ENCODE data around the gene SENP5. TPM values are rescaled to one million over a fixed set of nuclear protein-coding genes. Genes with fewer than 3 reads are reported as not detected.
"Not testable (repeated sequence)": the region's sequence is repeated elsewhere in the genome, so short reads cannot be mapped to it uniquely, and the experiment has no call there.

The SENP5 gene
- polyA plus RNA-seq, 4 donors = 4.9 to 20.3 (median 5.4) TPM

GRCh38 chr3:196872316-196872715, 4.6 kb downstream of the SENP5 start:
- FAIRE-seq = no peak
- Histone ChIP-seq H3K27me3 (ENCODE audit: control insufficient read depth in 3 of 3, insufficient read depth in 3 of 3, low read length in 3 of 3) (no peaks in the 10 kb centered on the region), H3K4me1 (ENCODE audit: control insufficient read depth in 3 of 3, insufficient read depth in 2 of 3, low read depth in 1 of 3, low read length in 2 of 3) (peaks cover 0 to 5% (median 3%) of the 10 kb centered on the region in 3 donors), H3K4me3 (ENCODE audit: low read depth in 1 of 3, low read length in 3 of 3) (no peak overlapping the region), H3K9me3 (ENCODE audit: control insufficient read depth in 2 of 2, insufficient read depth in 1 of 2, low read depth in 1 of 2, low read length in 1 of 2) (no peaks in the 10 kb centered on the region), H3K36me3 (ENCODE audit: control insufficient read depth in 3 of 3, insufficient read depth in 2 of 3, low read depth in 1 of 3, low read length in 3 of 3) (peaks cover 0 to 9% (median 0%) of the 10 kb centered on the region in 3 donors), H3K27ac (ENCODE audit: low read depth in 1 of 3, low read length in 2 of 3) (no peak overlapping the region)
- WGBS, 3 donors = 72 to 91% (median 89%) methylated on average over 4 of the region's 4 CpGs
- no peak for DNase-seq

- not testable (repeated sequence) for H3K27me3 ChIP-seq (ENCODE audit: control insufficient read depth in 3 of 3, insufficient read depth in 3 of 3, low read length in 3 of 3); FAIRE-seq; H3K27ac ChIP-seq (ENCODE audit: low read depth in 1 of 3, low read length in 2 of 3); H3K9me3 ChIP-seq (ENCODE audit: control insufficient read depth in 2 of 2, insufficient read depth in 1 of 2, low read depth in 1 of 2, low read length in 1 of 2); H3K4me1 ChIP-seq (ENCODE audit: control insufficient read depth in 3 of 3, insufficient read depth in 2 of 3, low read depth in 1 of 3, low read length in 2 of 3); H3K4me3 ChIP-seq (ENCODE audit: low read depth in 1 of 3, low read length in 3 of 3); DNase-seq; H3K36me3 ChIP-seq (ENCODE audit: control insufficient read depth in 3 of 3, insufficient read depth in 2 of 3, low read depth in 1 of 3, low read length in 3 of 3)
- WGBS, 3 donors = 95 to 97% (median 95%) methylated on average over 7 of the region's 7 CpGs
Observed at GRCh38 chr3:196874511-196875094, 6.9 kb downstream of the SENP5 start.

GRCh38 chr3:196875258-196875657, 7.5 kb downstream of the SENP5 start:
- DNase-seq = no peak
- Histone ChIP-seq H3K9me3 (ENCODE audit: control insufficient read depth in 2 of 2, insufficient read depth in 1 of 2, low read depth in 1 of 2, low read length in 1 of 2) (no peaks in the 10 kb centered on the region), H3K27ac (ENCODE audit: low read depth in 1 of 3, low read length in 2 of 3) (no peak overlapping the region), H3K4me3 (ENCODE audit: low read depth in 1 of 3, low read length in 3 of 3) (no peak overlapping the region), H3K4me1 (ENCODE audit: control insufficient read depth in 3 of 3, insufficient read depth in 2 of 3, low read depth in 1 of 3, low read length in 2 of 3) (no peaks in the 10 kb centered on the region), H3K27me3 (ENCODE audit: control insufficient read depth in 3 of 3, insufficient read depth in 3 of 3, low read length in 3 of 3) (no peaks in the 10 kb centered on the region), H3K36me3 (ENCODE audit: control insufficient read depth in 3 of 3, insufficient read depth in 2 of 3, low read depth in 1 of 3, low read length in 3 of 3) (peaks cover 0 to 9% (median 0%) of the 10 kb centered on the region in 3 donors)
- WGBS, 3 donors = 77 to 86% (median 85%) methylated on average over 2 of the region's 2 CpGs
- no peak for FAIRE-seq

GRCh38 chr3:196883361-196883760, 15.6 kb downstream of the SENP5 start:
- 74 to 86% (median 76%) methylated on average over 4 of the region's 4 CpGs for WGBS, 3 donors

GRCh38 chr3:196886144-196886543, 18.4 kb downstream of the SENP5 start:
- Histone ChIP-seq H3K4me1 (ENCODE audit: control insufficient read depth in 3 of 3, insufficient read depth in 2 of 3, low read depth in 1 of 3, low read length in 2 of 3) (no peaks in the 10 kb centered on the region), H3K27me3 (ENCODE audit: control insufficient read depth in 3 of 3, insufficient read depth in 3 of 3, low read length in 3 of 3) (no peaks in the 10 kb centered on the region), H3K4me3 (ENCODE audit: low read depth in 1 of 3, low read length in 3 of 3) (no peak overlapping the region), H3K9me3 (ENCODE audit: control insufficient read depth in 2 of 2, insufficient read depth in 1 of 2, low read depth in 1 of 2, low read length in 1 of 2) (no peaks in the 10 kb centered on the region), H3K27ac (ENCODE audit: low read depth in 1 of 3, low read length in 2 of 3) (no peak overlapping the region), H3K36me3 (ENCODE audit: control insufficient read depth in 3 of 3, insufficient read depth in 2 of 3, low read depth in 1 of 3, low read length in 3 of 3) (peaks cover 6 to 16% (median 8%) of the 10 kb centered on the region in 3 donors)
- DNase-seq (no peak), FAIRE-seq (no peak)
- WGBS, 3 donors = 47 to 60% (median 53%) methylated on average over 4 of the region's 4 CpGs

More at GRCh38 chr3:196883361-196883760, 15.6 kb downstream of the SENP5 start:
- Histone ChIP-seq H3K27me3 (ENCODE audit: control insufficient read depth in 3 of 3, insufficient read depth in 3 of 3, low read length in 3 of 3) (no peaks in the 10 kb centered on the region), H3K27ac (ENCODE audit: low read depth in 1 of 3, low read length in 2 of 3) (no peak overlapping the region), H3K36me3 (ENCODE audit: control insufficient read depth in 3 of 3, insufficient read depth in 2 of 3, low read depth in 1 of 3, low read length in 3 of 3) (peaks cover 6 to 22% (median 8%) of the 10 kb centered on the region in 3 donors), H3K4me1 (ENCODE audit: control insufficient read depth in 3 of 3, insufficient read depth in 2 of 3, low read depth in 1 of 3, low read length in 2 of 3) (no peaks in the 10 kb centered on the region), H3K4me3 (ENCODE audit: low read depth in 1 of 3, low read length in 3 of 3) (no peak overlapping the region), H3K9me3 (ENCODE audit: control insufficient read depth in 2 of 2, insufficient read depth in 1 of 2, low read depth in 1 of 2, low read length in 1 of 2) (no peaks in the 10 kb centered on the region)
- DNase-seq = no peak
- FAIRE-seq = no peak

GRCh38 chr3:196889844-196890708, 22.4 kb downstream of the SENP5 start:
- Histone ChIP-seq H3K9me3 (ENCODE audit: control insufficient read depth in 2 of 2, insufficient read depth in 1 of 2, low read depth in 1 of 2, low read length in 1 of 2) (no peaks in the 10 kb centered on the region), H3K27ac (ENCODE audit: low read depth in 1 of 3, low read length in 2 of 3) (no peak overlapping the region), H3K36me3 (ENCODE audit: control insufficient read depth in 3 of 3, insufficient read depth in 2 of 3, low read depth in 1 of 3, low read length in 3 of 3) (peaks cover 6 to 20% (median 8%) of the 10 kb centered on the region in 3 donors), H3K4me3 (ENCODE audit: low read depth in 1 of 3, low read length in 3 of 3) (no peak overlapping the region), H3K27me3 (ENCODE audit: control insufficient read depth in 3 of 3, insufficient read depth in 3 of 3, low read length in 3 of 3) (no peaks in the 10 kb centered on the region), H3K4me1 (ENCODE audit: control insufficient read depth in 3 of 3, insufficient read depth in 2 of 3, low read depth in 1 of 3, low read length in 2 of 3) (no peaks in the 10 kb centered on the region)
- no peak for FAIRE-seq
- WGBS, 3 donors = 94 to 97% (median 95%) methylated on average over 6 of the region's 6 CpGs
- DNase-seq = no peak

GRCh38 chr3:196894557-196895295, 27.0 kb downstream of the SENP5 start:
- 94 to 98% (median 97%) methylated on average over 12 to 13 of the region's 13 CpGs for WGBS, 3 donors
- no peak for FAIRE-seq
- no peak overlapping the region for H3K4me3 ChIP-seq (ENCODE audit: low read depth in 1 of 3, low read length in 3 of 3)
- H3K27ac ChIP-seq (ENCODE audit: low read depth in 1 of 3, low read length in 2 of 3) = no peak overlapping the region
- H3K36me3 ChIP-seq (ENCODE audit: control insufficient read depth in 3 of 3, insufficient read depth in 2 of 3, low read depth in 1 of 3, low read length in 3 of 3) = peaks cover 0 to 12% (median 0%) of the 10 kb centered on the region in 3 donors
- H3K9me3 ChIP-seq (ENCODE audit: control insufficient read depth in 2 of 2, insufficient read depth in 1 of 2, low read depth in 1 of 2, low read length in 1 of 2) = no peaks in the 10 kb centered on the region
- no peaks in the 10 kb centered on the region for H3K27me3 ChIP-seq (ENCODE audit: control insufficient read depth in 3 of 3, insufficient read depth in 3 of 3, low read length in 3 of 3)
- H3K4me1 ChIP-seq (ENCODE audit: control insufficient read depth in 3 of 3, insufficient read depth in 2 of 3, low read depth in 1 of 3, low read length in 2 of 3) = no peaks in the 10 kb centered on the region
- no peak for DNase-seq

GRCh38 chr3:196896229-196896628, 28.5 kb downstream of the SENP5 start:
- H3K36me3 ChIP-seq (ENCODE audit: control insufficient read depth in 3 of 3, insufficient read depth in 2 of 3, low read depth in 1 of 3, low read length in 3 of 3) = peaks cover 0 to 17% (median 0%) of the 10 kb centered on the region in 3 donors
- DNase-seq = no peak
- WGBS, 3 donors = 96 to 98% (median 97%) methylated on average over 6 of the region's 6 CpGs
- H3K9me3 ChIP-seq (ENCODE audit: control insufficient read depth in 2 of 2, insufficient read depth in 1 of 2, low read depth in 1 of 2, low read length in 1 of 2) = no peaks in the 10 kb centered on the region
- H3K27ac ChIP-seq (ENCODE audit: low read depth in 1 of 3, low read length in 2 of 3) = no peak overlapping the region
- no peak for FAIRE-seq
- H3K4me1 ChIP-seq (ENCODE audit: control insufficient read depth in 3 of 3, insufficient read depth in 2 of 3, low read depth in 1 of 3, low read length in 2 of 3) = no peaks in the 10 kb centered on the region
- H3K4me3 ChIP-seq (ENCODE audit: low read depth in 1 of 3, low read length in 3 of 3) = no peak overlapping the region
- H3K27me3 ChIP-seq (ENCODE audit: control insufficient read depth in 3 of 3, insufficient read depth in 3 of 3, low read length in 3 of 3) = no peaks in the 10 kb centered on the region

All from small intestine (tissue), 7 donors.